Measurements from ENCODE around the gene MICAL1.

DNA sequence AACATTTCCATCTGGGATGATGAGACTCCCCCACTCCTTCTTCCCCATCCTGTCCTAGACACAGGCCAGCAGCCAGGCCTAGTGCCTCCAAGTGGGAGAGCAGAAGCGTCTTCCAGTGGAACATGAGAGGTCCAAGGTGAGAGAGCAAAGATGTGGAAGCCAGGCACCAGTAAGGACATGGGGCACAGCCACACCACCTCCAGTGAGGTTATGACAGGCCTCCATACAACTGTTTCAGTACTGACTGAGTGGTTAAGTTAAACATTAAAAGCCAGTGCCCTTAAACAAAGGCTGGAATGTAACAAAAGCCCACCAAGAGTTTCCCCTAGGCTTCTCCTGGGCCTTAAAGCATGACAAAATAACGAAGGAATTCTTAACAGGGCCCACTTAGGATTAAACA lies 22.2 kb upstream of the MICAL1 start:
- TF ChIP-seq GATA2 (IDR thresholded peaks at IDR 0.05; ENCODE audit: low read depth, low read length) (no peak), GATA3 (IDR thresholded peaks at IDR 0.05; ENCODE audit: low read depth, low read length) (no peak)

Data from SH-SY5Y (cell line).